T-helper 17 cell (primary cell): ENCODE measurements around the gene UNC13C. TPM values are rescaled to one million over a fixed set of nuclear protein-coding genes. Genes with fewer than 3 reads are reported as not detected.
"Not testable (repeated sequence)": the region's sequence is repeated elsewhere in the genome, so short reads cannot be mapped to it uniquely, and the experiment has no call there.

ENCODE experiments used
- ATAC-seq: fragments of 150-1000 bp; cut with Tn5 transposase; 2 replicates; pipeline ENCODE4 v1.10.0; 2021; ENCODE audit warnings: mild to moderate bottlenecking, moderate library complexity
- DNase-seq, 3 donors: peaks; one replicate each; pipeline versions ENCODE4 v3.0.0 to v3.0.0-alpha.2; 2020 to 2021
- H3K9me3 ChIP-seq: one replicate; pipeline ENCODE4 v1.7.0; 2013; ENCODE audit warnings: low read length, mild to moderate bottlenecking; ENCODE audit not compliant: control insufficient read depth, poor library complexity, severe bottlenecking
- H3K27ac Mint-ChIP-seq: one replicate; pipeline ENCODE4 v1.8.0; 2022; ENCODE audit warnings: mild to moderate bottlenecking, moderate library complexity, mixed read lengths
- H3K27me3 Mint-ChIP-seq: one replicate; pipeline ENCODE4 v1.8.0; 2022; ENCODE audit warnings: mixed read lengths
- H3K36me3 Mint-ChIP-seq: one replicate; pipeline ENCODE4 v1.8.0; 2022; ENCODE audit warnings: low read depth, mixed read lengths
- H3K4me1 Mint-ChIP-seq: one replicate; pipeline ENCODE4 v1.8.0; 2022; ENCODE audit warnings: mild to moderate bottlenecking, mixed read lengths
- H3K4me3 Mint-ChIP-seq: one replicate; pipeline ENCODE4 v1.8.0; 2022; ENCODE audit warnings: mild to moderate bottlenecking, moderate library complexity, mixed read lengths
- total RNA-seq, 4 donors: library from RNA in 2 of 4; stranded (reverse) in 2 of 4; gene quantifications; one replicate each; pipeline ENCODE4 v1.2.3 and lab custom pipeline; 2022 to 2026

Gene UNC13C
- total RNA-seq, 2 donors from 2014 or later, result not detected

DNA sequence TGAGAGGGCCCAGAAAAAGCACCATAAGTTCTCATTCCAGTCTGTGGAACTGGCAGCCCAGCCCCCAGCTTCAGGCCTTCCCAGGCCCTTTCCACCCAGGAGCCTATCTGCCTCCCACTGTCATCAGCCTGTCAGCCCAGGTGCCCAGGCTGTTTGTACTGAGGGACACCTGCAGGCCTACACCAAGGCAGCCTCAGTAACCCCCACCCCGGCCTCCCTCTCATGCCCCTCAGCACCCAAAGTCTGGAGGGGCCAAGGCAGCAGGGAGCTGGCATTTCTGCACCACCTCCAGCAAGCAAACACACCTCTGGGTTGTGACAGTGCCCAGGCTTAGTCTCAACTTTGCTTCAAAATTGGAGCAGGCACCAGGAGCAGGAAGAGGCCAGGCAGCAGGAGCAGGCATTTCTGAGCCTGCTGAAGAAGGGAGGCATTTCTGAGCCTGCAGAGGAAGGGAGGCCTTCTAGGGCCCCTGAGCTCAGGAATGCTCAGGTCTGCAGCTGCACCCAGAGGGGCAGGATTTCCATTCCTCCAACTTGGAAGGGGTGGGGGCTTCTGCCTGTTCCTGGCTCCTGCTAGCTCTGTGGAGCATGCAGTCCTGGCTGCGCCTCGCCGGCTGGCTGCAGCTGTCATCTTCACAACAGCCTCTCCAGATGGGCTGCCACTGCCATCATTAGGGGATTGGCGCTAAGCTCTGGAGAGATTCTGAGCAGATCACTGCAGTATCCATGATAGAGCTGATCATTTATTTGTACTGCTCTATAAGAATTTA, 396.1 kb downstream of the UNC13C start:
- Mint-ChIP-seq H3K4me1 (no peaks in the 10 kb centered on the region), H3K4me3 (no peak overlapping the region), H3K27ac (no peak overlapping the region), H3K36me3 (no peaks in the 10 kb centered on the region), H3K27me3 (no peaks in the 10 kb centered on the region)
- ATAC-seq, result no peak
- H3K9me3 ChIP-seq, result no peaks in the 10 kb centered on the region
- no peak for DNase-seq

DNA sequence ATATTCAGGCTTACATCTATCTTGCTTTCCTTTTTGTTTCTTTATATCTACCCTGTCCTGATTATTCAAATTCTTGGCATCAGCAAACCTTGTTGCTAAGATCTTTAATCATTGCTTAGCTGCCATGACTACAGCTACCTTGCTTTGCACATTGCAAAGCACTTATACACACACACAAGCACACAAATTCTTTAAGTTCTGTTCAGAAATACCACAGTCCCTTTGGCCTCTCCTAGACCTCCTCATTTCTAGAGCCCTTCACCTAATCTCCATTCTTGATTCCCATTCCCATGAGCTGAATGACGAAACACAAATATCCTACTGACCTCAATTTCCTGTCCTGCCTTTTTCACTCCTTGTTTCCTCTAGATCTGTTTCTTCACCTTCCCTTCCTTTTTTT, 409.6 kb downstream of the UNC13C start:
- DNase-seq, result no peak
- Mint-ChIP-seq H3K27ac (no peak overlapping the region), H3K4me1 (no peaks in the 10 kb centered on the region), H3K36me3 (no peaks in the 10 kb centered on the region), H3K27me3 (no peaks in the 10 kb centered on the region), H3K4me3 (no peak overlapping the region)
- no peak for ATAC-seq
- no peaks in the 10 kb centered on the region for H3K9me3 ChIP-seq

DNA sequence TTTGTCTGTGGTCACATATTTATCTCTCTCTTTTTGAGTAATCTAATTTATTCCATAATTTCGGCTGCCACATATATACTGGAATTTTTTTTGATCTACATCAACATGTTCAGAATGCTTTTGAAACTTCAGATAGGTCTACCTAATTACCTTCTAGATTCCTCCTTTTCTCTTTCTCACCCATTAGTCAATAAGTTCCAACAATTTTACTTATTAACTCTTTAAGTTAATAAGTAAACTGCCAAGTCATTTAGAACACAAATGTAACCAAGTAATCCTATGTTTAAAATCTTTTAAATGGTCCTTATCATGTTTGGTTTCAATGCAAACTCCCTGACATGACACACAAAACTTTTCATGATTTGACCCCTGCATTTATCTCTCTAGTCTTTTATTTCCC, 410.5 kb downstream of the UNC13C start:
- no peak overlapping the region for H3K4me3 Mint-ChIP-seq
- ATAC-seq, result no peak
- H3K36me3 Mint-ChIP-seq, result no peaks in the 10 kb centered on the region
- no peaks in the 10 kb centered on the region for H3K27me3 Mint-ChIP-seq
- no peak overlapping the region for H3K27ac Mint-ChIP-seq
- H3K9me3 ChIP-seq, result no peaks in the 10 kb centered on the region
- no peak for DNase-seq
- no peaks in the 10 kb centered on the region for H3K4me1 Mint-ChIP-seq

DNA sequence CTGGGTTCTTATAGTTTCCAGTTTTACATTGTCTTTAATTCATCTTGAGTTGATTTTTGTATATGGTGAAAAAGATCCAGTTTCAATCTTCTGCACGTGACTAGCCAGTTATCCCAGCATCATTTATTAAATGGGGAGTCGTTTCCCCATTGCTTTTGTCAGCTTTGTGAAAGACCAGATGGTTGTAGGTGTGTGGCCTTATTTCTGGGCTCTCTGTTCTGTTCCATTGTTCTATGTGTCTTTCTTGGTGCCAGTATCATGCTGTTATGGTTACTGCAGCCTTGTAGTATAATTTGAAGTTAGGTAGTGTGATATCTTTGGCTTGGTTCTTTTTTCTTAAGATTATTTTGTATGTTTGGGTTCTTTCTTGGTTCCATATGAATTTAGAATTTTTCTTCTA, 432.2 kb downstream of the UNC13C start:
- no peak overlapping the region for H3K4me3 Mint-ChIP-seq

DNA sequence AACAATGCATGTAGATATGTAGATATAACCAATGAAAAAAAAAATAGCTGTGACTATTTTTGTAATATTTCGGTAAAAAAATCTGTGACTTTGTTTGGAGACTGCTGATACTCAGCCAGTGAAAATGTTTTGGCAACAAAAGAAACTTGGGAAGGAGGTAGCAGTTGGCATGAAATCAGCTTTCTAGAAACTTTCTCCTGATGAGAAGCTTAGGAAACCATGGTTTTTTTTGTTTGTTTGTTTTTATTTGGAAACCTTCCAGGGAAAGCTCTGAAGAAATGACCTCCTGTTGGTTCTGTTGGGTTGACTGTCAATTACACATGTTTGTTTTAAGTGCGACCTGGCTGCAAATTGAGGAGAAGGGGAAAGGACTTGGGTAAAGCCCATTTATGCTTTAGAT, 445.9 kb downstream of the UNC13C start:
- H3K4me1 Mint-ChIP-seq, result no peaks in the 10 kb centered on the region
- no peak for DNase-seq

More for the DNA sequence above, 432.2 kb downstream of the UNC13C start:
- Mint-ChIP-seq H3K4me1 (peaks cover 3% of the 10 kb centered on the region), H3K27me3 (no peaks in the 10 kb centered on the region), H3K27ac (no peak overlapping the region), H3K36me3 (no peaks in the 10 kb centered on the region)
- DNase-seq, result no peak
- ATAC-seq, result no peak
- H3K9me3 ChIP-seq, result no peaks in the 10 kb centered on the region

DNA sequence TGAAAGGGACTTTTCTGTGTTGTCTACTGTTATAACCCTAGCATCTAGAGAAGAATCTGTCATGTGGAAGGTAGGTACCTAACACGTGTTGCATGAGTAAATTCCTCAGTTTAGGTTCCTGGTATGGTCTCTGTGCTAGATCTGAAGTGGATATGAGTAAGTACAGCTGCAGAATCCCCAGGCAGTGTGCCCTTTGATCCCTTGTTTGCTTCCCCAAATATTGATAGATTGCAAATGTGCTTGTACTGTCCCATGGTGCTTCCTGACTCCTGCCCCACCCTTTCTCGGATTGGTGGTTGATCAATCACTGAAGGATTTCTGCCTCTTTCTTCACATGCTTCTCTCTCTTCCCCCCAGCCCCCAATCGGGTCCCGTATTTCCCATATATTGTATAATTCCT, 450.4 kb downstream of the UNC13C start:
- Mint-ChIP-seq H3K36me3 (no peaks in the 10 kb centered on the region), H3K27me3 (no peaks in the 10 kb centered on the region), H3K27ac (no peak overlapping the region), H3K4me3 (no peak overlapping the region), H3K4me1 (no peaks in the 10 kb centered on the region)
- H3K9me3 ChIP-seq, result no peaks in the 10 kb centered on the region
- DNase-seq (no peak), ATAC-seq (no peak)

More for the DNA sequence above, 445.9 kb downstream of the UNC13C start:
- no peak overlapping the region for H3K4me3 Mint-ChIP-seq
- no peaks in the 10 kb centered on the region for H3K9me3 ChIP-seq
- no peaks in the 10 kb centered on the region for H3K36me3 Mint-ChIP-seq
- H3K27me3 Mint-ChIP-seq, result no peaks in the 10 kb centered on the region
- H3K27ac Mint-ChIP-seq, result no peak overlapping the region
- no peak for ATAC-seq

DNA sequence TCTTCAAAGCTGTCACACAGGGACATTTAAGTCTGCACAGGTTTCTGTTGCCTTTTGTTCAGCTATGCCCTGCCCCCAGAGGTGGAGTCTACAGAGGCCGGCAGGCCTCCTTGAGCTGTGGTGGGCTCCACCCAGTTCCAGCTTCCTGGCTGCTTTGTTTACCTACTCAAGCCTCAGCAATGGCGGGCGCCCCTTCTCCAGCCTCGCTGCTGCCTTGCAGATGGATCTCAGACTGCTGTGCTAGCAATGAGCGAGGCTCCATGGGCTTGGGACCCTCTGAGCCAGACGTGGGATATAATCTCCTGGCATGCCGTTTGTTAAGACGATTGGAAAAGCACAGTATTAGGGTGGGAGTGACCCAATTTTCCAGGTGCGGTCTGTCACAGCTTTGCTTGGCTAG, 472.0 kb downstream of the UNC13C start:
- DNase-seq, H3K9me3 ChIP-seq, ATAC-seq, H3K36me3 Mint-ChIP-seq, H3K27ac Mint-ChIP-seq, H3K27me3 Mint-ChIP-seq, H3K4me1 Mint-ChIP-seq, H3K4me3 Mint-ChIP-seq: not testable (repeated sequence)

DNA sequence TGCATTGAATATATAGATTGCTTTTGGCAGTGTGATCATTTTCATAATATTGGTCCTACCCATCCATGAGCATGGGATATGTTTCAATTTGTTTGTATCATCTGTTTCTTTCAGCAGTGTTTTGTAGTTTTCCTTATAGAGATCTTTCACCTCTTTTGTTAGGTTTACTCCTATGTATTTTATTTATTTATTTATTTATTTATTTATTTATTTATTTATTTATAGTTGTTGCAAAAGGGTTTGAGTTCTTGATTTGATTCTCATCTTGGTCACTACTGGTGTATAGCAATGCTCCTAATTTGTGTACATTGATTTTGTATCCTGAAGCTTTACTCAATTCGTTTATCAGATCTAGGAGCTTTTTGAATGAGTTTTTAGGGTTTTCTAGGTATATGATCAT, 478.2 kb downstream of the UNC13C start:
- no peak for ATAC-seq
- Mint-ChIP-seq H3K27me3 (no peaks in the 10 kb centered on the region), H3K36me3 (no peaks in the 10 kb centered on the region), H3K27ac (no peak overlapping the region), H3K4me3 (no peak overlapping the region), H3K4me1 (no peaks in the 10 kb centered on the region)
- DNase-seq, result no peak
- no peaks in the 10 kb centered on the region for H3K9me3 ChIP-seq

DNA sequence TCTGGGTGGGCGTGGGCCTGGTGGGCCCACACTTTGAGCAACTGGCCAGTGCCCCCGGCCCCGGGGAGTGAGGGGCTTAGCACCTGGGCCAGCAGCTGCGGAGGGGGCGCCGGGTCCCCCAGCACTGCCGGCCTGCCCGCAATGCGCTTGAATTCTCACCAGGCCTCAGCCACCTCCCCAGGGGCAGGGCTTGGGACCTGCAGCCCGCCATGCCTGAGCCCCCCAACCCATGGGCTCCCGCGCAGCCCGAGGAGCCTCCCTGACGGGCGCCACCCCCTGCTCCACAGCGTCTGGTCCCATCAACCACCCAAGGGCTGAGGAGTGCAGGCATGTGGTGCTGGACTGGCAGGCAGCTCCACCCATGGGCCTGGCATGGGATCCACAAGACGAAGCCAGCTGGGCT, 484.3 kb downstream of the UNC13C start:
- Mint-ChIP-seq H3K4me3 (no peak overlapping the region), H3K36me3 (no peaks in the 10 kb centered on the region), H3K27ac (no peak overlapping the region), H3K4me1 (no peaks in the 10 kb centered on the region), H3K27me3 (no peaks in the 10 kb centered on the region)
- DNase-seq (no peak), ATAC-seq (no peak)
- H3K9me3 ChIP-seq, result no peaks in the 10 kb centered on the region

DNA sequence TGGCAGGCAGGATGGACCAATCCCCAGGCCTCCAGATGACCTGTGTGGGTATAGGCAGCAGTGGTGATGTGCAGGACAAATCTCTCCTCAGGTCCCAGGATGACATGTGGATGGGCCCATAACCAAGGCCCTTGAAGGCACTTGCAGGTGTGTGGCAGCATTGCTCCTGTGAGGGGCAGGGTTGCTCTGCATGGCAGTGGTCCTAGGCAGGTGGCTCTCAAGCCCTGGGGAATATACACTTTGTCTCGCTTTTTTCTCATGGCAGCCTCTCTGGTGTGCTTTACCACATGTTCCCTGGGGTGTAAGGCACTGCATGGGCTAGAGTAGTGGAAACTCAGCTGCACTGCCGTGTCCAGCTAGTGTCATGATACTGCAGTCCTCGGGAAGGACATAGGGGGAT, 503.6 kb downstream of the UNC13C start:
- ATAC-seq (no peak), DNase-seq (no peak)
- H3K9me3 ChIP-seq, result no peaks in the 10 kb centered on the region
- H3K4me3 Mint-ChIP-seq, result no peak overlapping the region
- H3K4me1 Mint-ChIP-seq, result no peaks in the 10 kb centered on the region
- no peaks in the 10 kb centered on the region for H3K36me3 Mint-ChIP-seq
- H3K27ac Mint-ChIP-seq, result no peak overlapping the region
- H3K27me3 Mint-ChIP-seq, result no peaks in the 10 kb centered on the region

DNA sequence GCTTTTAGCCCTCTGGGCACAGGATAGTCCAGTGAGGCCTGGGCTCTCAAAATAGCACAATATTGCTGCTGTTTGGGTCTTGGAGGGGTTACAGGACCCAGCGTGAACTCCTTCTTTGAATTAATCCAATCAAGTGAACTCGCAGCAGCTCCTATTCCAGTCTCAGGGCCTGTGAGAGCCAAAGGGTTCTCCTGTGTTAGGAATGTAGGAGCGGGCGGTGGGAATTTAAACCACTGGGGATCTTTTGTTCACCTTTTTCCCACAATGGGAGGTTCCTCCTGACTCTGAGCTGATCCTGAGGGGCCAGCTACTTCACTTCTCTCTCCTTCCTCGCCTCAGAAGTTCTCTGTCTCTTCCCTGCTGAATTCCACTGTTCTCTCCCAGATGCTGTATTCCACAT, 504.0 kb downstream of the UNC13C start:
- DNase-seq, result no peak
- H3K9me3 ChIP-seq, result no peaks in the 10 kb centered on the region
- Mint-ChIP-seq H3K36me3 (no peaks in the 10 kb centered on the region), H3K27ac (no peak overlapping the region), H3K4me3 (no peak overlapping the region), H3K27me3 (no peaks in the 10 kb centered on the region), H3K4me1 (no peaks in the 10 kb centered on the region)
- ATAC-seq, result no peak

DNA sequence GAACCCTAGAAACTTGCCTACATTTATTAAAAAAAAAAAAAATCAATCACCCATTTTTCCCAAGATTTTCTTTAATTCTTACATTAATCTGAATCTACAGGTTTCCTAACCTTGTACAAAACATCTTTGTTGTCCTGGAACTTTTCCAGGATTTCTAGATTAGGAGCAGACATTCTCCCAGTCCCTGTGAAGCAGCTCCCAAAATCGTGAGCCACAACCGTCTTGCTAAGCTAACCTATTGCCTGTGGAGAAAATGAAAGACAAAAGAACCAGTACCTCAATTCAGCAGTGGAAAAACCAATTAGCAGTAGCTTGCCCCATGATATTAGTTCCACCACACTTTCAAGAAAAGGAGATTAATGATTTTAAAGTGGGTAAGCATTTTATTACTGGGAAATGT, 522.1 kb downstream of the UNC13C start:
- no peaks in the 10 kb centered on the region for H3K4me1 Mint-ChIP-seq
- no peaks in the 10 kb centered on the region for H3K9me3 ChIP-seq
- ATAC-seq, result no peak

DNA sequence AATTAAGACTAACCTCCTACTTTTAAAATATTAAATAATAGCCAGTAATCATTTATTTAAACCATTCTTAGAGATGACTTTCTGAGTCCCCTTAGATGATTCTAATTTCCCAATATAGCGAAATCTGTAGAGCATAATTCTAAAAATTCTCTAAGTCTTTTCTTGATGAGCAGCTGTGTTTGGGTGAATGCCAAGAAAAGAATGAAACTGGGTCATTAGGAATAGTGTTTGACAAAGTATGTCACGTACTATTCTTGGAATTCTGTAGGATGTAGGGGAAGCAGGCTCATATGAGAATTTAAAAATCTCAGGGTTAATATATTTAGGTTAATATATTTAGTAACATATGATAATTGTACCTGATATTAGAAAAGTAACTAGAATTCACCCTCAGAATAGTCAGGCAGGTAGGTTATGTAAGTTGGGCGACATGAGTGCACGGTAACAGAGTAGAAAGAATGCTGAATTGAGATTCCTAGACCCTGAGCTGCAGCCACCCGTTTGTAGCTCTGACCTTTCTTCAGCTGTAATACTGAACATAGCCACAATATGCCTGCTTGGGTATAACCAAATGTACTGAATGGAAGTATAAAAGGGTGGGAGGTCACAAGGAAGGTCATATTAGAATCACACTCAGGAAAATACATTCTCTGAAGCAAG, 524.3 kb downstream of the UNC13C start:
- no peaks in the 10 kb centered on the region for H3K9me3 ChIP-seq
- Mint-ChIP-seq H3K27me3 (no peaks in the 10 kb centered on the region), H3K4me1 (no peaks in the 10 kb centered on the region), H3K27ac (no peak overlapping the region), H3K36me3 (no peaks in the 10 kb centered on the region), H3K4me3 (no peak overlapping the region)
- ATAC-seq (no peak), DNase-seq (no peak)

More for the DNA sequence above, 522.1 kb downstream of the UNC13C start:
- H3K27ac Mint-ChIP-seq, result no peak overlapping the region
- no peak for DNase-seq
- no peaks in the 10 kb centered on the region for H3K36me3 Mint-ChIP-seq
- H3K4me3 Mint-ChIP-seq, result no peak overlapping the region
- H3K27me3 Mint-ChIP-seq, result no peaks in the 10 kb centered on the region

DNA sequence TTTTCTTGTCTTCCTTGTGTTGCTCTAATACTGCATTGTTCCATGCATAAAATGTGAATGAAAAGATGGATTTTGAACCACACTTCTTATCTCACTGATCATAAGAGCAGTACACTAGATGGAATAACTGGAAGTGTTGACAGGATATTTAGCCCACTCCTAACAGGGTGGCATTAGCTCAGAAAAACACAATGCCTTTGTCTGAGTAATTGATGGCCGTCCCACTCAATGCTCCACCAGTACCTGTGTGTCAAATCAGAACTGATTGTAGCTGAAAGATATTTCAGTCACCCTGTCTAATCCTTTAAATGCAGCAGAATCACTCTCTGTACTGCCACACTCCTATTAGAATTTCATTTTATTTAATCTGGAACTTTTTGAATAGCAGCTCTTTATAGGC, 526.5 kb downstream of the UNC13C start:
- H3K27ac Mint-ChIP-seq, result no peak overlapping the region
- ATAC-seq (no peak), DNase-seq (no peak)
- no peaks in the 10 kb centered on the region for H3K36me3 Mint-ChIP-seq
- no peaks in the 10 kb centered on the region for H3K4me1 Mint-ChIP-seq
- H3K4me3 Mint-ChIP-seq, result no peak overlapping the region
- no peaks in the 10 kb centered on the region for H3K9me3 ChIP-seq
- H3K27me3 Mint-ChIP-seq, result no peaks in the 10 kb centered on the region
